Measurements from ENCODE around the gene TMEM39B.
"Not testable (repeated sequence)": the region's sequence is repeated elsewhere in the genome, so short reads cannot be mapped to it uniquely, and the experiment has no call there.

The TMEM39B gene

DNA sequence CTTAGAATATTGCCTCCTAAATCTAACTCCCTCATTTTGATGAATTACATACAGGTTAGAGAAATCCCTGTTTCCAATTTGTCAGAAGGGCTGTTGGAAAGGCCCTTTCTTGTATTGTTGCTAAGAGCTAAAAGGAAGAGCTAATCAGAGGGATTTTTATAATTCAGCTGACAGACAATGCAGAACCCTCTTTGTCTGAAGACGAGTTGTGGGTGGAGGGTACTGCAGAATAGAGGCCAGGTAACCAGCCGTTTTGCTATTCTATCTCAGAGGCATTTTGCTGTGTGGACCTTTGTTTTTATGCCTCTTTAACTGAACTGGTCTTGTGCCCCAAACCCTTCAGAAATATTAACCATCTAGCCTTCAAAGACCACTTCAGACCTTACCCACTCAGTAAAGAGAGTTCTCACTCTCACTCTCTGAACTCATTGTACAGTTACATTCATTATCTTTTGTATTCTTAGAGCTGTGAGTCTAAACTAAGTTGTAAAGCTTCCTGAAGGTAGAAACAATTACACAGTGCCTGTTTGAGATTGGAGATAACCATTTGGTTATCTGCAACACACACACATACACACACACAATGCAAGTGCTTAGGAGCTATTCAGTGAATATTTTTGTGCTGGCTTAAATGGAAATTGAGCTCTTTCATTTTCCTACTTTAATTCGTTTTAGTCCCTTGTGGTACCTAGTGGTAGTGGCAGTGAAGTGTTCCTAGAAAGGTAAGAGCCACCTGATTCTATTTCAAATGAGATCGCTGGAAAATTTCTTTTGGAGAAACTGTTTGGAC is 54.9 kb downstream of the TMEM39B start:
- peaks cover 89% of the 10 kb centered on the region for H3K79me2 ChIP-seq (ENCODE audit: low read length)
- H3K36me3 ChIP-seq (replicated peaks; ENCODE audit: insufficient read depth, low read length): 0 out of 2 replicates have a peak, but pooled peaks cover 2% of the 10 kb centered on the region
- H4K20me1 ChIP-seq (ENCODE audit: insufficient read depth, low read length): peaks cover 8% of the 10 kb centered on the region; the same call in 1 of the 2 replicates
- no peaks in the 10 kb centered on the region for H3K9me2 ChIP-seq (replicated peaks; ENCODE audit: insufficient read depth, low read length)
- H3K9me3 ChIP-seq (replicated peaks; ENCODE audit: insufficient read depth, low read length): no peaks in the 10 kb centered on the region
- no peak overlapping the region for H3K27ac ChIP-seq (ENCODE audit: low read length)
- H2AFZ ChIP-seq (ENCODE audit: low read length): no peak overlapping the region
- no peak for DNase-seq
- H3F3A ChIP-seq (ENCODE audit: insufficient read depth, low read length): no peaks in the 10 kb centered on the region
- H3K9ac ChIP-seq (ENCODE audit: low read length): no peak overlapping the region
- no peak overlapping the region for H3K4me3 ChIP-seq (ENCODE audit: low read length)
- TF ChIP-seq EZH2 (optimal IDR thresholded peaks at IDR 0.05; ENCODE audit: low read depth, low read length) (no peak), EZH2phosphoT487 (IDR thresholded peaks at IDR 0.05; ENCODE audit: low read length) (no peak)
- TF ChIP-seq, protein P1, sequence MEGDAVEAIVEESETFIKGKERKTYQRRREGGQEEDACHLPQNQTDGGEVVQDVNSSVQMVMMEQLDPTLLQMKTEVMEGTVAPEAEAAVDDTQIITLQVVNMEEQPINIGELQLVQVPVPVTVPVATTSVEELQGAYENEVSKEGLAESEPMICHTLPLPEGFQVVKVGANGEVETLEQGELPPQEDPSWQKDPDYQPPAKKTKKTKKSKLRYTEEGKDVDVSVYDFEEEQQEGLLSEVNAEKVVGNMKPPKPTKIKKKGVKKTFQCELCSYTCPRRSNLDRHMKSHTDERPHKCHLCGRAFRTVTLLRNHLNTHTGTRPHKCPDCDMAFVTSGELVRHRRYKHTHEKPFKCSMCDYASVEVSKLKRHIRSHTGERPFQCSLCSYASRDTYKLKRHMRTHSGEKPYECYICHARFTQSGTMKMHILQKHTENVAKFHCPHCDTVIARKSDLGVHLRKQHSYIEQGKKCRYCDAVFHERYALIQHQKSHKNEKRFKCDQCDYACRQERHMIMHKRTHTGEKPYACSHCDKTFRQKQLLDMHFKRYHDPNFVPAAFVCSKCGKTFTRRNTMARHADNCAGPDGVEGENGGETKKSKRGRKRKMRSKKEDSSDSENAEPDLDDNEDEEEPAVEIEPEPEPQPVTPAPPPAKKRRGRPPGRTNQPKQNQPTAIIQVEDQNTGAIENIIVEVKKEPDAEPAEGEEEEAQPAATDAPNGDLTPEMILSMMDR (IDR thresholded peaks at IDR 0.05; ENCODE audit: low read length): no peak
- H3K4me2 ChIP-seq (ENCODE audit: low read depth, low read length): no peak overlapping the region
- no peaks in the 10 kb centered on the region for H3K4me1 ChIP-seq (ENCODE audit: low read length)
- H3K27me3 ChIP-seq (replicated peaks; ENCODE audit: insufficient read depth, low read length): no peaks in the 10 kb centered on the region

DNA sequence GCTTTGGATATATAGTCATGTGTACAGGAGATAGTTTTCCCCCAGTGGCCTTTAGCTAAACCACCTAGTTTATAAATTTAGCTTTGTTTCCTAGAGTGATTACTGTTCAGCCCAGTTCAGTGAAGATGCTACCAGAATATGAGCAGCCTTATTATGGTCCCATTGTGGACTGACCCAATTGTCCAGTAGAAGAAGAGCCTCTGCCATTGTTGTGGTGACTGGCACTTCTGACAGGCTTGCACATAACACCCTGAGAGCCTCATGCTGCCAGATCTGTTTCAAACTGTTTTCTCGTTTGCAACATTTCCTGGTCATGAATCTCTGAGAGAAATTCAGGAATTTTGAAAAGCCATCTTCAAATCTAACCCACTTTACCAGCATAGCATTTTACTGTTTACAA is 55.7 kb downstream of the TMEM39B start:
- no peak overlapping the region for H3K27ac ChIP-seq (ENCODE audit: low read length)
- no peaks in the 10 kb centered on the region for H3K9me3 ChIP-seq (replicated peaks; ENCODE audit: insufficient read depth, low read length)
- no peaks in the 10 kb centered on the region for H3F3A ChIP-seq (ENCODE audit: insufficient read depth, low read length)
- TF ChIP-seq, protein P1 (IDR thresholded peaks at IDR 0.05; ENCODE audit: low read length): no peak
- TF ChIP-seq EZH2 (optimal IDR thresholded peaks at IDR 0.05; ENCODE audit: low read depth, low read length) (no peak), EZH2phosphoT487 (IDR thresholded peaks at IDR 0.05; ENCODE audit: low read length) (no peak)
- no peaks in the 10 kb centered on the region for H3K4me1 ChIP-seq (ENCODE audit: low read length)
- peaks cover 8% of the 10 kb centered on the region; the same call in 1 of the 2 replicates for H4K20me1 ChIP-seq (ENCODE audit: insufficient read depth, low read length)
- H2AFZ ChIP-seq (ENCODE audit: low read length): no peak overlapping the region
- H3K9me2 ChIP-seq (replicated peaks; ENCODE audit: insufficient read depth, low read length): no peaks in the 10 kb centered on the region
- no peak overlapping the region for H3K9ac ChIP-seq (ENCODE audit: low read length)
- no peak for DNase-seq
- 0 out of 2 replicates have a peak, but pooled peaks cover 2% of the 10 kb centered on the region for H3K36me3 ChIP-seq (replicated peaks; ENCODE audit: insufficient read depth, low read length)
- H3K79me2 ChIP-seq (ENCODE audit: low read length): peaks cover 89% of the 10 kb centered on the region
- no peak overlapping the region for H3K4me3 ChIP-seq (ENCODE audit: low read length)
- no peak overlapping the region for H3K4me2 ChIP-seq (ENCODE audit: low read depth, low read length)
- H3K27me3 ChIP-seq (replicated peaks; ENCODE audit: insufficient read depth, low read length): no peaks in the 10 kb centered on the region

DNA sequence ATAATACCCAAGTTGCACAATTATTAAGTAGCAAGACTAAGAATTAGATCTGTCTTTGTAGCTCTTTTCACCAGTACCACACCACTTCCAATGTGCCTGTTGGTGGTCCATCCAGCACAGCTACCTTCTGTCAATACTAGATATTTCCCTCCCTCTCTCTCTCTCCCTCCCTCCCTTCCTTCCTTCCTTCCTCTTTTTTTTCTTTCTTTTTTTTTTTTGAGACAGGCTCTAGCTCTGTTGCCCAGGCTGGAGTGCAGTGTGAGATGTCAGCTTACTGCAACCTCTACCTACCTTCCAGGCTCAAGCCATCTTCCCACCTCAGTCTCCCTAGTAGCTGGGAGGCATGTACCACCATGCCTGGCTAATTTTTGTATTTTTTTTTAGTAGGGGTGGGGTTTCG is 56.2 kb downstream of the TMEM39B start:
- no peak for DNase-seq
- Histone ChIP-seq H3K79me2 (ENCODE audit: low read length) (peaks cover 88% of the 10 kb centered on the region), H3K27me3 (replicated peaks; ENCODE audit: insufficient read depth, low read length) (no peaks in the 10 kb centered on the region), H3K9ac (ENCODE audit: low read length) (no peak overlapping the region), H2AFZ (ENCODE audit: low read length) (no peak overlapping the region), H3K9me3 (replicated peaks; ENCODE audit: insufficient read depth, low read length) (no peaks in the 10 kb centered on the region), H3K9me2 (replicated peaks; ENCODE audit: insufficient read depth, low read length) (no peaks in the 10 kb centered on the region), H3F3A (ENCODE audit: insufficient read depth, low read length) (no peaks in the 10 kb centered on the region), H3K36me3 (replicated peaks; ENCODE audit: insufficient read depth, low read length) (0 out of 2 replicates have a peak, but pooled peaks cover 2% of the 10 kb centered on the region), H3K4me3 (ENCODE audit: low read length) (no peak overlapping the region), H3K27ac (ENCODE audit: low read length) (no peak overlapping the region), H3K4me2 (ENCODE audit: low read depth, low read length) (no peak overlapping the region), H3K4me1 (ENCODE audit: low read length) (no peaks in the 10 kb centered on the region), H4K20me1 (ENCODE audit: insufficient read depth, low read length) (peaks cover 8% of the 10 kb centered on the region; the same call in 1 of the 2 replicates)
- TF ChIP-seq, protein P1 (IDR thresholded peaks at IDR 0.05; ENCODE audit: low read length): no peak
- TF ChIP-seq EZH2 (optimal IDR thresholded peaks at IDR 0.05; ENCODE audit: low read depth, low read length) (no peak), EZH2phosphoT487 (IDR thresholded peaks at IDR 0.05; ENCODE audit: low read length) (no peak)

- not testable (repeated sequence) for H3K9me2 ChIP-seq (replicated peaks; ENCODE audit: insufficient read depth, low read length); H4K20me1 ChIP-seq (ENCODE audit: insufficient read depth, low read length); H3K4me3 ChIP-seq (ENCODE audit: low read length); H2AFZ ChIP-seq (ENCODE audit: low read length); H3K9me3 ChIP-seq (replicated peaks; ENCODE audit: insufficient read depth, low read length); H3K36me3 ChIP-seq (replicated peaks; ENCODE audit: insufficient read depth, low read length); DNase-seq; H3K9ac ChIP-seq (ENCODE audit: low read length); H3F3A ChIP-seq (ENCODE audit: insufficient read depth, low read length); H3K27me3 ChIP-seq (replicated peaks; ENCODE audit: insufficient read depth, low read length); H3K4me1 ChIP-seq (ENCODE audit: low read length); H3K27ac ChIP-seq (ENCODE audit: low read length); H3K4me2 ChIP-seq (ENCODE audit: low read depth, low read length)
- peaks cover 86% of the 10 kb centered on the region for H3K79me2 ChIP-seq (ENCODE audit: low read length)
These were observed 61.2 kb downstream of the TMEM39B start for GRCh38 chr1:32133950-32134280.

All from MM.1S (cell line).